Erythroblast (primary cell): ENCODE data around the gene ZFX.

ENCODE experiments used
- GATA1 ChIP-seq: IDR thresholded peaks from 2 replicates; pipeline ENCODE4 v1.6.1; 2011; ENCODE audit warnings: low read depth, mild to moderate bottlenecking, control low read depth, low read length, moderate library complexity
- POLR2A ChIP-seq: IDR thresholded peaks from 2 replicates; pipeline ENCODE4 v1.6.1; 2011; ENCODE audit warnings: mild to moderate bottlenecking, low read length

DNA sequence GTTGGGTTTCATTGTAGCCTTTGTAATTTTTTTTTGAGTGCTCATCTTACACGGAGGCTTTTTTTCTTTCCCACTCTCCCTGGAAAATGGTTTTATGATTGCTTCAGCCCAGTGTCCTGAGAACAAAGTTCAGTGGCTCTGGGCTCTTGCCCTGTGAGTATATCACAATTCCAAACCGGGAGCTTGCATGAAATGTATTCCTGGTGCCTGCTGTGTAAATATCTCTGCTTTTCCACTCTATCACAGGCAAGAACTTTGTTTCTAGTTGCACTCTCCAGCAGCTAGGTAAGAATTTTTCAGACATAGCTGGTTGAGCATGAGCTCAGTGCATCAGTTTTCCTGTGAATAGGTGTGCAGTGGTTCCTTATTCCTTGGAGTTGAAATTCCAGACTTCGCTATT, 103.5 kb downstream of the ZFX start:
- no peak for TF ChIP-seq POLR2A
- no peak for TF ChIP-seq GATA1
